ENCODE results near the gene NHLRC4. TPM values are rescaled to one million over a fixed set of nuclear protein-coding genes. Genes with fewer than 3 reads are reported as not detected.

Gene NHLRC4
- total RNA-seq, 1 experiment from 2014 or later: 0.92 TPM

GRCh38 chr16:593807-594206 is 27.0 kb downstream of the NHLRC4 start:
- POLR2A ChIA-PET: no interaction called here
- H3K27ac Mint-ChIP-seq: peak overlapping the region; percentile 12; the same call in 1 of the 2 replicates
- no peak overlapping the region for H3K4me3 Mint-ChIP-seq
- DNase-seq (ENCODE audit: low spot score) (no peak), ATAC-seq (no peak)
- no peak for TF ChIP-seq SMAD4 (CRISPR knock-in tag; IDR thresholded peaks at IDR 0.05)
- TF ChIP-seq MXD4 (CRISPR knock-in tag; IDR thresholded peaks at IDR 0.05; ENCODE audit: borderline replicate concordance): no peak
- no peak for TF ChIP-seq ZBTB21 (CRISPR knock-in tag; IDR thresholded peaks at IDR 0.05; ENCODE audit: borderline replicate concordance)
- TF ChIP-seq, protein P1, sequence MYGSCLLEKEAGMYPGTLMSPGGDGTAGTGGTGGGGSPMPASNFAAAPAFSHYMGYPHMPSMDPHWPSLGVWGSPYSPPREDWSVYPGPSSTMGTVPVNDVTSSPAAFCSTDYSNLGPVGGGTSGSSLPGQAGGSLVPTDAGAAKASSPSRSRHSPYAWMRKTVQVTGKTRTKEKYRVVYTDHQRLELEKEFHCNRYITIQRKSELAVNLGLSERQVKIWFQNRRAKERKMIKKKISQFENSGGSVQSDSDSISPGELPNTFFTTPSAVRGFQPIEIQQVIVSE (CRISPR knock-in tag; IDR thresholded peaks at IDR 0.05; ENCODE audit: borderline replicate concordance): no peak
- TF ChIP-seq NR1H2 (CRISPR knock-in tag; IDR thresholded peaks at IDR 0.05): no peak
- TF ChIP-seq FOXK1 (CRISPR knock-in tag; IDR thresholded peaks at IDR 0.05): no peak
- TF ChIP-seq MYBL2 (CRISPR knock-in tag; IDR thresholded peaks at IDR 0.05): no peak
- TF ChIP-seq PRDM15 (CRISPR knock-in tag; IDR thresholded peaks at IDR 0.05): no peak
- TF ChIP-seq, protein P2, sequence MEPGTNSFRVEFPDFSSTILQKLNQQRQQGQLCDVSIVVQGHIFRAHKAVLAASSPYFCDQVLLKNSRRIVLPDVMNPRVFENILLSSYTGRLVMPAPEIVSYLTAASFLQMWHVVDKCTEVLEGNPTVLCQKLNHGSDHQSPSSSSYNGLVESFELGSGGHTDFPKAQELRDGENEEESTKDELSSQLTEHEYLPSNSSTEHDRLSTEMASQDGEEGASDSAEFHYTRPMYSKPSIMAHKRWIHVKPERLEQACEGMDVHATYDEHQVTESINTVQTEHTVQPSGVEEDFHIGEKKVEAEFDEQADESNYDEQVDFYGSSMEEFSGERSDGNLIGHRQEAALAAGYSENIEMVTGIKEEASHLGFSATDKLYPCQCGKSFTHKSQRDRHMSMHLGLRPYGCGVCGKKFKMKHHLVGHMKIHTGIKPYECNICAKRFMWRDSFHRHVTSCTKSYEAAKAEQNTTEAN (CRISPR knock-in tag; IDR thresholded peaks at IDR 0.05): no peak
- no peak for TF ChIP-seq ZNF219 (CRISPR knock-in tag; IDR thresholded peaks at IDR 0.05; ENCODE audit: borderline replicate concordance)
- TF ChIP-seq ZSCAN18 (CRISPR knock-in tag; IDR thresholded peaks at IDR 0.05): no peak
- TF ChIP-seq KAT7 (CRISPR knock-in tag; IDR thresholded peaks at IDR 0.05; ENCODE audit: borderline replicate concordance): no peak
- TF ChIP-seq, protein P3, sequence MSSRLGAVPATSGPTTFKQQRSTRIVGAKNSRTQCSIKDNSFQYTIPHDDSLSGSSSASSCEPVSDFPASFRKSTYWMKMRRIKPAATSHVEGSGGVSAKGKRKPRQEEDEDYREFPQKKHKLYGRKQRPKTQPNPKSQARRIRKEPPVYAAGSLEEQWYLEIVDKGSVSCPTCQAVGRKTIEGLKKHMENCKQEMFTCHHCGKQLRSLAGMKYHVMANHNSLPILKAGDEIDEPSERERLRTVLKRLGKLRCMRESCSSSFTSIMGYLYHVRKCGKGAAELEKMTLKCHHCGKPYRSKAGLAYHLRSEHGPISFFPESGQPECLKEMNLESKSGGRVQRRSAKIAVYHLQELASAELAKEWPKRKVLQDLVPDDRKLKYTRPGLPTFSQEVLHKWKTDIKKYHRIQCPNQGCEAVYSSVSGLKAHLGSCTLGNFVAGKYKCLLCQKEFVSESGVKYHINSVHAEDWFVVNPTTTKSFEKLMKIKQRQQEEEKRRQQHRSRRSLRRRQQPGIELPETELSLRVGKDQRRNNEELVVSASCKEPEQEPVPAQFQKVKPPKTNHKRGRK (CRISPR knock-in tag; IDR thresholded peaks at IDR 0.05; ENCODE audit: borderline replicate concordance): no peak
- TF ChIP-seq ZNF138 (CRISPR knock-in tag; conservative IDR thresholded peaks at IDR 0.05): no peak
- TF ChIP-seq, protein P4, sequence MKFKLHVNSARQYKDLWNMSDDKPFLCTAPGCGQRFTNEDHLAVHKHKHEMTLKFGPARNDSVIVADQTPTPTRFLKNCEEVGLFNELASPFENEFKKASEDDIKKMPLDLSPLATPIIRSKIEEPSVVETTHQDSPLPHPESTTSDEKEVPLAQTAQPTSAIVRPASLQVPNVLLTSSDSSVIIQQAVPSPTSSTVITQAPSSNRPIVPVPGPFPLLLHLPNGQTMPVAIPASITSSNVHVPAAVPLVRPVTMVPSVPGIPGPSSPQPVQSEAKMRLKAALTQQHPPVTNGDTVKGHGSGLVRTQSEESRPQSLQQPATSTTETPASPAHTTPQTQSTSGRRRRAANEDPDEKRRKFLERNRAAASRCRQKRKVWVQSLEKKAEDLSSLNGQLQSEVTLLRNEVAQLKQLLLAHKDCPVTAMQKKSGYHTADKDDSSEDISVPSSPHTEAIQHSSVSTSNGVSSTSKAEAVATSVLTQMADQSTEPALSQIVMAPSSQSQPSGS (CRISPR knock-in tag; IDR thresholded peaks at IDR 0.05; ENCODE audit: borderline replicate concordance, low read depth): no peak
- peaks cover 13% of the 10 kb centered on the region for H3K27me3 Mint-ChIP-seq (ENCODE audit: low read depth)
- CTCF ChIA-PET: interaction anchor here (0.8 to 1.9 kb wide), 4 partner anchors 11 to 54 kb away, joined by 3 to 6 read pairs (median 4); no protein-coding TSS in a partner anchor
- H3K36me3 Mint-ChIP-seq: peaks cover 3% of the 10 kb centered on the region
- peaks cover 8% of the 10 kb centered on the region for H3K4me1 Mint-ChIP-seq
- H3K9me3 Mint-ChIP-seq: no peaks in the 10 kb centered on the region

Measured in WTC11 (cell line).